Mesodermal cell (in vitro differentiated cells): ENCODE data around the gene TMEM218.
"Not testable (repeated sequence)": the region's sequence is repeated elsewhere in the genome, so short reads cannot be mapped to it uniquely, and the experiment has no call there.

Experiments
- H3K27ac ChIP-seq: 2 replicates; pipeline ENCODE4 v1.7.0; 2013; ENCODE audit warnings: mild to moderate bottlenecking, low read depth, low read length, moderate library complexity; ENCODE audit not compliant: severe bottlenecking
- H3K36me3 ChIP-seq: 2 replicates; pipeline ENCODE4 v1.7.1; 2013; ENCODE audit warnings: mild to moderate bottlenecking, low read length, moderate library complexity; ENCODE audit not compliant: control insufficient read depth, insufficient read depth
- H3K4me1 ChIP-seq: one replicate; pipeline ENCODE4 v1.7.1; 2013; ENCODE audit warnings: mild to moderate bottlenecking, low read length; ENCODE audit not compliant: insufficient read depth, control insufficient read depth, poor library complexity, severe bottlenecking
- H3K4me3 ChIP-seq: 2 replicates; pipeline ENCODE4 v1.7.0; 2013; ENCODE audit warnings: low read length, control low read depth, mild to moderate bottlenecking; ENCODE audit not compliant: insufficient read depth, poor library complexity, severe bottlenecking; ENCODE audit errors: extremely low read depth
- H3K9me3 ChIP-seq: 2 replicates; pipeline ENCODE4 v1.7.1; 2013; ENCODE audit warnings: mild to moderate bottlenecking, low read length, moderate library complexity; ENCODE audit not compliant: control insufficient read depth
- WGBS, 2 experiments: methylation state at CpG; one replicate each; pipeline ENCODE4 v1.1.5; 2013; ENCODE audit warnings: missing lambda C conversion rate in 2 of 2; ENCODE audit not compliant: insufficient coverage in 2 of 2; 5-methylcytosine and 5-hydroxymethylcytosine counted together

The TMEM218 gene

GRCh38 chr11:125102510-125102909, 8.9 kb downstream of the TMEM218 start:
- Histone ChIP-seq H3K4me3 (no peak overlapping the region), H3K9me3 (no peaks in the 10 kb centered on the region), H3K27ac (no peak overlapping the region), H3K36me3 (peaks cover 26% of the 10 kb centered on the region), H3K4me1 (no peaks in the 10 kb centered on the region)
- WGBS, 2 experiments = 88 to 93% methylated on average over 2 to 3 of the region's 7 CpGs

- no peaks in the 10 kb centered on the region for H3K9me3 ChIP-seq
- peaks cover 29% of the 10 kb centered on the region for H3K36me3 ChIP-seq
- WGBS, 2 experiments = 92 to 100% methylated on average over 1 to 9 of the region's 19 CpGs
- H3K27ac ChIP-seq = no peak overlapping the region
- no peak overlapping the region for H3K4me3 ChIP-seq
- no peaks in the 10 kb centered on the region for H3K4me1 ChIP-seq
These were observed 9.4 kb downstream of the TMEM218 start for GRCh38 chr11:125102025-125102424.

GRCh38 chr11:125101596-125101995, 9.8 kb downstream of the TMEM218 start:
- WGBS, 2 experiments = 89 to 92% methylated on average over 3 of the region's 3 CpGs
- Histone ChIP-seq H3K4me3 (no peak overlapping the region), H3K27ac (no peak overlapping the region), H3K36me3 (peaks cover 33% of the 10 kb centered on the region), H3K4me1 (no peaks in the 10 kb centered on the region), H3K9me3 (no peaks in the 10 kb centered on the region)

- H3K27ac ChIP-seq = no peak overlapping the region
- no peaks in the 10 kb centered on the region for H3K9me3 ChIP-seq
- H3K4me3 ChIP-seq = no peak overlapping the region
- peaks cover 41% of the 10 kb centered on the region for H3K36me3 ChIP-seq
- 83% methylated on average over 1 of the region's 2 CpGs; no CpG with 5 or more reads in 1 of the 2 experiments for WGBS, 2 experiments
- no peaks in the 10 kb centered on the region for H3K4me1 ChIP-seq
These were observed 11.3 kb downstream of the TMEM218 start for GRCh38 chr11:125100136-125100535.

GRCh38 chr11:125094731-125095130, 16.7 kb downstream of the TMEM218 start:
- H3K4me3 ChIP-seq = no peak overlapping the region
- H3K27ac ChIP-seq = no peak overlapping the region
- H3K36me3 ChIP-seq = peaks cover 26% of the 10 kb centered on the region
- peaks cover 15% of the 10 kb centered on the region for H3K4me1 ChIP-seq
- no peaks in the 10 kb centered on the region for H3K9me3 ChIP-seq
- WGBS, 2 experiments = no CpG with 5 or more reads among the region's 2 CpGs

- Histone ChIP-seq H3K27ac (no peak overlapping the region), H3K4me1 (peaks cover 15% of the 10 kb centered on the region), H3K9me3 (no peaks in the 10 kb centered on the region), H3K36me3 (peaks cover 20% of the 10 kb centered on the region), H3K4me3 (no peak overlapping the region)
- WGBS, 2 experiments = 91 to 97% methylated on average over 3 to 4 of the region's 4 CpGs
These were observed 17.9 kb downstream of the TMEM218 start for GRCh38 chr11:125093502-125093901.

GRCh38 chr11:125092669-125093068, 18.8 kb downstream of the TMEM218 start:
- no peaks in the 10 kb centered on the region for H3K9me3 ChIP-seq
- H3K4me3 ChIP-seq = no peak overlapping the region
- WGBS, 2 experiments = 71 to 73% methylated on average over 1 of the region's 6 CpGs
- no peak overlapping the region for H3K27ac ChIP-seq
- H3K36me3 ChIP-seq = peaks cover 16% of the 10 kb centered on the region
- H3K4me1 ChIP-seq = peaks cover 15% of the 10 kb centered on the region

GRCh38 chr11:125091877-125092664, 19.4 kb downstream of the TMEM218 start:
- H3K9me3 ChIP-seq = no peaks in the 10 kb centered on the region
- peak overlapping the region; percentile 57 for H3K27ac ChIP-seq
- WGBS, 2 experiments = 71 to 93% methylated on average over 3 to 4 of the region's 6 CpGs
- peaks cover 15% of the 10 kb centered on the region for H3K4me1 ChIP-seq
- no peak overlapping the region for H3K4me3 ChIP-seq
- H3K36me3 ChIP-seq = peaks cover 12% of the 10 kb centered on the region

GRCh38 chr11:125091247-125091876, 20.1 kb downstream of the TMEM218 start:
- Histone ChIP-seq H3K36me3 (peaks cover 7% of the 10 kb centered on the region), H3K27ac (peak overlapping the region; percentile 57)
- 44 to 79% methylated on average over 4 of the region's 5 CpGs for WGBS, 2 experiments

GRCh38 chr11:125090816-125091215, 20.6 kb downstream of the TMEM218 start:
- 85 to 87% methylated on average over 3 to 5 of the region's 6 CpGs for WGBS, 2 experiments
- H3K27ac ChIP-seq = no peak overlapping the region

More at GRCh38 chr11:125091247-125091876, 20.1 kb downstream of the TMEM218 start:
- H3K9me3 ChIP-seq = no peaks in the 10 kb centered on the region
- peaks cover 15% of the 10 kb centered on the region for H3K4me1 ChIP-seq
- H3K4me3 ChIP-seq = no peak overlapping the region

GRCh38 chr11:125090151-125090550, 21.3 kb downstream of the TMEM218 start:
- H3K9me3 ChIP-seq, H3K27ac ChIP-seq, H3K36me3 ChIP-seq, H3K4me3 ChIP-seq: not testable (repeated sequence)
- H3K4me1 ChIP-seq = peaks cover 15% of the 10 kb centered on the region
- WGBS, 2 experiments = 90 to 94% methylated on average over 5 to 10 of the region's 10 CpGs

More at GRCh38 chr11:125090816-125091215, 20.6 kb downstream of the TMEM218 start:
- no peak overlapping the region for H3K4me3 ChIP-seq
- H3K4me1 ChIP-seq = peaks cover 15% of the 10 kb centered on the region
- H3K9me3 ChIP-seq = no peaks in the 10 kb centered on the region
- peaks cover 1% of the 10 kb centered on the region for H3K36me3 ChIP-seq
